GM21737 (cell line): ENCODE data around the gene CEP112.
"Not testable (repeated sequence)": the region's sequence is repeated elsewhere in the genome, so short reads cannot be mapped to it uniquely, and the experiment has no call there.

Experiments used
- ATAC-seq: cut with Tn5 transposase; IDR thresholded peaks from one replicate; pipeline ENCODE4 v1.9.1; 2021; ENCODE audit warnings: mild to moderate bottlenecking, moderate library complexity; ENCODE audit not compliant: unreplicated experiment

Gene CEP112

GRCh38 chr17:65848751-65849150, 343.2 kb downstream of the CEP112 start:
- ATAC-seq: no peak

- no peak for ATAC-seq
These were observed 350.8 kb downstream of the CEP112 start for GRCh38 chr17:65841089-65841488.

- not testable (repeated sequence) for ATAC-seq
These were observed 354.7 kb downstream of the CEP112 start for GRCh38 chr17:65837232-65837631.

GRCh38 chr17:65833214-65833613, 358.7 kb downstream of the CEP112 start:
- ATAC-seq: no peak

GRCh38 chr17:65830356-65830755, 361.6 kb downstream of the CEP112 start:
- no peak for ATAC-seq

- ATAC-seq: not testable (repeated sequence)
These were observed 365.4 kb downstream of the CEP112 start for GRCh38 chr17:65826577-65826976.

GRCh38 chr17:65824901-65825300, 367.0 kb downstream of the CEP112 start:
- no peak for ATAC-seq

- no peak for ATAC-seq
These were observed 368.2 kb downstream of the CEP112 start for GRCh38 chr17:65823713-65824112.

GRCh38 chr17:65820811-65821210, 371.1 kb downstream of the CEP112 start:
- no peak for ATAC-seq

GRCh38 chr17:65820306-65820705, 371.6 kb downstream of the CEP112 start:
- ATAC-seq: no peak

GRCh38 chr17:65819810-65820209, 372.1 kb downstream of the CEP112 start:
- ATAC-seq: no peak

- ATAC-seq: no peak
These were observed 374.0 kb downstream of the CEP112 start for GRCh38 chr17:65817951-65818350.

- no peak for ATAC-seq
These were observed 377.5 kb downstream of the CEP112 start for GRCh38 chr17:65814418-65814817.

GRCh38 chr17:65813306-65813705, 378.6 kb downstream of the CEP112 start:
- no peak for ATAC-seq

GRCh38 chr17:65811043-65811442, 380.9 kb downstream of the CEP112 start:
- ATAC-seq: no peak

- no peak for ATAC-seq
These were observed 382.6 kb downstream of the CEP112 start for GRCh38 chr17:65809366-65809765.

- not testable (repeated sequence) for ATAC-seq
These were observed 383.4 kb downstream of the CEP112 start for GRCh38 chr17:65808566-65808965.

- ATAC-seq: no peak
These were observed 384.6 kb downstream of the CEP112 start for GRCh38 chr17:65807361-65807760.

- no peak for ATAC-seq
These were observed 390.4 kb downstream of the CEP112 start for GRCh38 chr17:65801513-65801912.

- ATAC-seq: no peak
These were observed 391.3 kb downstream of the CEP112 start for GRCh38 chr17:65800655-65801054.

GRCh38 chr17:65799869-65800268, 392.1 kb downstream of the CEP112 start:
- ATAC-seq: no peak

- ATAC-seq: no peak
These were observed 392.5 kb downstream of the CEP112 start for GRCh38 chr17:65799454-65799853.

- no peak for ATAC-seq
These were observed 394.1 kb downstream of the CEP112 start for GRCh38 chr17:65797809-65798208.

GRCh38 chr17:65797101-65797500, 394.8 kb downstream of the CEP112 start:
- no peak for ATAC-seq
